Ishikawa (cell line): Measurements from ENCODE around the gene HAVCR1.

Experiments used
- CEBPB ChIP-seq: IDR thresholded peaks from 2 replicates; pipeline ENCODE4 v1.6.1; 2012
- CREB1 ChIP-seq: IDR thresholded peaks from 2 replicates; pipeline ENCODE4 v1.6.1; 2012; ENCODE audit warnings: low read depth
- EGR1 ChIP-seq: IDR thresholded peaks from 2 replicates; pipeline ENCODE4 v1.6.1; 2012
- EP300 ChIP-seq: IDR thresholded peaks from 2 replicates; pipeline ENCODE4 v1.6.1; 2012; ENCODE audit warnings: borderline replicate concordance
- FOXM1 ChIP-seq: IDR thresholded peaks from 2 replicates; pipeline ENCODE4 v1.6.1; 2012; ENCODE audit warnings: low read depth, borderline replicate concordance
- NFIC ChIP-seq: IDR thresholded peaks from 2 replicates; pipeline ENCODE4 v1.6.1; 2012
- RAD21 ChIP-seq: IDR thresholded peaks from 2 replicates; pipeline ENCODE4 v1.6.1; 2012; ENCODE audit warnings: low read depth
- TAF1 ChIP-seq: IDR thresholded peaks from 2 replicates; pipeline ENCODE4 v1.6.1; 2012; ENCODE audit warnings: low read depth, mild to moderate bottlenecking
- TCF12 ChIP-seq: IDR thresholded peaks from 2 replicates; pipeline ENCODE4 v1.6.1; 2012; ENCODE audit warnings: low read depth
- TEAD4 ChIP-seq: IDR thresholded peaks from 2 replicates; pipeline ENCODE4 v1.6.1; 2012
- ZBTB7A ChIP-seq: IDR thresholded peaks from 2 replicates; pipeline ENCODE4 v1.6.1; 2012; ENCODE audit warnings: low read depth
- TF ChIP-seq, protein P1 (sequence below): IDR thresholded peaks from 2 replicates; pipeline ENCODE4 v1.6.1; 2012; ENCODE audit warnings: low read depth, mild to moderate bottlenecking
- TF ChIP-seq, protein P2 (sequence below): IDR thresholded peaks from 2 replicates; pipeline ENCODE4 v1.6.1; 2012

The HAVCR1 gene

DNA sequence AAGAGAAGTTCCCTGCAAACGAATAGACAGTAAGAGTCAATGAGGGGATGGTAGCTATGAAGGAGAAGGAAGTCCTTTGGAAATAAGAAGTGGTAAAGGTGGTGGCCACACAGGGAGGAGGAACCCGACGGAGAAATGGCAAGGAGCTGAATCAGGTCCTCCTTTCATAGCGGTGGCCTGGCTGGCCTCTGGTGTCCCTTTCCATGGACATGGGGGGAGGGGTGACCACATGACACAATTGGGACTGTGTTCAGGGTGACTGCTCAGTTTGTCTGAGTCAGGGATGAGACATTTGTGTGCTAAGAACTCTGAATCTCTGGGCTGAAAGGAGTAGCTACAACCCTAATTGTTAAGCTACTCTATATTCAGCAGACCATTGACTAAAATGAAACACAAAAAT is 67.2 kb downstream of the HAVCR1 start:
- no peak for TF ChIP-seq EP300
- no peak for TF ChIP-seq TAF1

DNA sequence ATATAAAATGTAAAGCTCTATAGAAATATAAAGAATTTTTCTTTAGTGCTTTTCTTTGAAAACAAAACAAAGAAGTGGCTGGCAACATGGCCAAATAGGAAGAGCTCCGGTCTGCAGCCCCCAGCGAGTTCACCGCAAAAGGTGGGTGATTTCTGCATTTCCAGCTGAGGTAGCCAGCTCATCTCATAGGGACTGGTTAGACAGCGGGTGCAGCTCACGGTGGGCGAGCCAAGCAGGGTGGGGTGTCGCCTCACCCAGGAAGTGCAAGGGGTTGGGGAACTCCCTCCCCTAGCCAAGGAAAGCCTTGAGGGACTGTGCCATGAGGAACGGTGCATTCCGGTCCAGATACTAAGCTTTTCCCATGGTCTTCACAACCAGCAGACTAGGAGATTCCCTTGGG is 74.9 kb downstream of the HAVCR1 start:
- no peak for TF ChIP-seq TEAD4
- no peak for TF ChIP-seq CEBPB
- no peak for TF ChIP-seq FOXM1
- no peak for TF ChIP-seq TCF12
- TF ChIP-seq RAD21, result no peak
- TF ChIP-seq EGR1, result no peak
- no peak for TF ChIP-seq TAF1
- no peak for TF ChIP-seq ZBTB7A
- TF ChIP-seq, protein P1, sequence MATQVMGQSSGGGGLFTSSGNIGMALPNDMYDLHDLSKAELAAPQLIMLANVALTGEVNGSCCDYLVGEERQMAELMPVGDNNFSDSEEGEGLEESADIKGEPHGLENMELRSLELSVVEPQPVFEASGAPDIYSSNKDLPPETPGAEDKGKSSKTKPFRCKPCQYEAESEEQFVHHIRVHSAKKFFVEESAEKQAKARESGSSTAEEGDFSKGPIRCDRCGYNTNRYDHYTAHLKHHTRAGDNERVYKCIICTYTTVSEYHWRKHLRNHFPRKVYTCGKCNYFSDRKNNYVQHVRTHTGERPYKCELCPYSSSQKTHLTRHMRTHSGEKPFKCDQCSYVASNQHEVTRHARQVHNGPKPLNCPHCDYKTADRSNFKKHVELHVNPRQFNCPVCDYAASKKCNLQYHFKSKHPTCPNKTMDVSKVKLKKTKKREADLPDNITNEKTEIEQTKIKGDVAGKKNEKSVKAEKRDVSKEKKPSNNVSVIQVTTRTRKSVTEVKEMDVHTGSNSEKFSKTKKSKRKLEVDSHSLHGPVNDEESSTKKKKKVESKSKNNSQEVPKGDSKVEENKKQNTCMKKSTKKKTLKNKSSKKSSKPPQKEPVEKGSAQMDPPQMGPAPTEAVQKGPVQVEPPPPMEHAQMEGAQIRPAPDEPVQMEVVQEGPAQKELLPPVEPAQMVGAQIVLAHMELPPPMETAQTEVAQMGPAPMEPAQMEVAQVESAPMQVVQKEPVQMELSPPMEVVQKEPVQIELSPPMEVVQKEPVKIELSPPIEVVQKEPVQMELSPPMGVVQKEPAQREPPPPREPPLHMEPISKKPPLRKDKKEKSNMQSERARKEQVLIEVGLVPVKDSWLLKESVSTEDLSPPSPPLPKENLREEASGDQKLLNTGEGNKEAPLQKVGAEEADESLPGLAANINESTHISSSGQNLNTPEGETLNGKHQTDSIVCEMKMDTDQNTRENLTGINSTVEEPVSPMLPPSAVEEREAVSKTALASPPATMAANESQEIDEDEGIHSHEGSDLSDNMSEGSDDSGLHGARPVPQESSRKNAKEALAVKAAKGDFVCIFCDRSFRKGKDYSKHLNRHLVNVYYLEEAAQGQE, result no peak

DNA sequence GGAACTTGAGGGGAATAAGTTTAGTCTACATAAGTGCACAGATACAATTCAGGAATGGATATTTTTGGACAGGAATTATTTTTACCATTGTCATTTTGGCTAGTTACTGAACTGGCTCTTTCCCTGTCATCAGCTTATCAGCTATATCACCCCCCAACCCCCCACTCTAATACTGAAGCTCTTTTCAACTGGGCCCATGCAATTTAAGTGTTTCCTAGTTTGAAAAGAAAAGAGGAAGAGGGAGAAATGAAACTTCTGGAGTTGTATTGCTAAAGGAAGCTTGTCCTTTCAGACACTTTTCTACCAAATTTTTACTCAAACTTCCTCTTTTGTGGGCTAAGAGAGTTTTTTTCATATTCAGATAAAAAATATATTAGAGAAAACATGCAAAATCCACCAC is 77.4 kb downstream of the HAVCR1 start:
- TF ChIP-seq CREB1 (no peak), TCF12 (no peak), FOXM1 (no peak), RAD21 (no peak), CEBPB (no peak), NFIC (no peak)
- TF ChIP-seq, protein P2, sequence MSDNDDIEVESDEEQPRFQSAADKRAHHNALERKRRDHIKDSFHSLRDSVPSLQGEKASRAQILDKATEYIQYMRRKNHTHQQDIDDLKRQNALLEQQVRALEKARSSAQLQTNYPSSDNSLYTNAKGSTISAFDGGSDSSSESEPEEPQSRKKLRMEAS, result no peak
